Gastrocnemius medialis (tissue), 4 donors: ENCODE results near the gene MAP1LC3B2. TPM values are rescaled to one million over a fixed set of nuclear protein-coding genes. Genes with fewer than 3 reads are reported as not detected.

ENCODE experiments used
- ATAC-seq, 2 donors: fragments of 150-250 bp; one replicate each; pipeline ENCODE4 v1.9.1; 2016
- DNase-seq, 2 donors: peaks; one replicate each; pipeline ENCODE4 v3.0.0-alpha.2; 2019
- H3K27ac ChIP-seq, 4 donors: fragments of 200-600 bp; sonication (generic); 1 replicate in 1 of 4; 2 replicates in 3 of 4; pipeline ENCODE4 v1.5.1; 2016 to 2018; ENCODE audit warnings: mild to moderate bottlenecking in 2 of 4, moderate library complexity in 1 of 4
- H3K27me3 ChIP-seq, 3 donors: fragments of 200-600 bp; sonication (generic) in 2 of 3; 1 replicate in 1 of 3; 2 replicates in 2 of 3; pipeline versions ENCODE4 v1.5.1 to v1.6.0; 2016 to 2019; ENCODE audit warnings: mild to moderate bottlenecking in 1 of 3, moderate library complexity in 1 of 3
- H3K36me3 ChIP-seq, 2 donors: fragments of 200-600 bp; sonication (generic) in 1 of 2; one replicate each; pipeline ENCODE4 v1.5.1; 2017 to 2018
- H3K4me1 ChIP-seq, 2 donors: fragments of 200-600 bp; sonication (generic) in 1 of 2; one replicate each; pipeline ENCODE4 v1.5.1; 2016 to 2017; ENCODE audit warnings: mild to moderate bottlenecking in 2 of 2
- H3K4me3 ChIP-seq, 4 donors: fragments of 200-600 bp; sonication (generic) in 3 of 4; 1 replicate in 1 of 4; 2 replicates in 3 of 4; pipeline ENCODE4 v1.5.1; 2016 to 2019; ENCODE audit warnings: mild to moderate bottlenecking in 2 of 4
- H3K9me3 ChIP-seq, 3 donors: fragments of 200-600 bp; sonication (generic) in 2 of 3; 1 replicate in 1 of 3; 2 replicates in 2 of 3; pipeline ENCODE4 v1.5.1; 2016 to 2019
- CTCF ChIP-seq, 5 experiments: fragments of 450-650 bp in 3 of 5; fragments of 200-600 bp in 2 of 5; sonication (generic) in 2 of 5; IDR thresholded peaks in 4 of 5; conservative IDR thresholded peaks in 1 of 5; 1 replicate in 4 of 5; 2 replicates in 1 of 5; pipeline ENCODE4 v1.5.1; 2016 to 2019; ENCODE audit warnings: antibody characterized with exemption in 5 of 5, mild to moderate bottlenecking in 3 of 5, moderate library complexity in 3 of 5
- POLR2A ChIP-seq, 2 donors: fragments of 450-650 bp; IDR thresholded peaks; one replicate each; pipeline ENCODE4 v1.6.1; 2017; ENCODE audit warnings: antibody characterized with exemption in 2 of 2, mild to moderate bottlenecking in 2 of 2, moderate library complexity in 2 of 2
- in situ Hi-C, 4 donors: fragments of 200-750 bp; cut with MboI; loops; one replicate each; pipeline versions ENCODE4 v1.15.0 to v1.8.0; 2017; ENCODE audit warnings: low sequenced_read_pairs in 4 of 4
- intact Hi-C: fragments of 100-400 bp; cut with DNase I; formaldehyde crosslinking; loops from one replicate; pipeline ENCODE4 v1.15.1; 2023; ENCODE audit warnings: low total_unique reads
- total RNA-seq, 4 donors: library from RNA; depleted of rRNA; stranded (reverse); fragments of >200 nt; gene quantifications; one replicate each; pipeline versions ENCODE4 v1.1.0 to v1.2.3, GENCODE V29; 2016

Gene MAP1LC3B2
- 1 to 10 TPM in 3 of 4 donors, under 1 TPM in 1; 0.68 to 2.5 (median 1.4) TPM for total RNA-seq

- Histone ChIP-seq H3K4me1 (peaks cover 11 to 12% of the 10 kb centered on the region in 2 donors), H3K27ac (peak within 1 kb of the TSS; percentile 22 to 58 (median 42)), H3K36me3 (no peaks in the 10 kb centered on the region), H3K9me3 (no peaks in the 10 kb centered on the region), H3K4me3 (no peak within 1 kb of the TSS), H3K27me3 (no peaks in the 10 kb centered on the region)
- intact Hi-C loops = no loop called here
- TF ChIP-seq CTCF (IDR thresholded peaks at IDR 0.05 in 4 of 5, conservative IDR thresholded peaks at IDR 0.05 in 1 of 5) (no peak), POLR2A (IDR thresholded peaks at IDR 0.05) (no peak)
- DNase-seq (peak; percentile 31 to 46), ATAC-seq (peak in 1 of 2 donors; percentile 66)
- in situ Hi-C loops = no loop called here
Observed at GRCh38 chr12:116559162-116559935, at the start of gene MAP1LC3B2. MAP1LC3B2 (plus strand) TSS chr12:116559381; CDS start chr12:116575943, 16,562 bp downstream.

- ATAC-seq = no peak
- DNase-seq = no peak
- intact Hi-C loops = no loop called here
Observed at GRCh38 chr12:116513944-116514343, 45.2 kb upstream of the MAP1LC3B2 start.

GRCh38 chr12:116515684-116516083, 43.5 kb upstream of the MAP1LC3B2 start:
- Histone ChIP-seq H3K4me1 (no peaks in the 10 kb centered on the region), H3K27me3 (peaks cover 0 to 2% (median 0%) of the 10 kb centered on the region in 3 donors), H3K9me3 (no peaks in the 10 kb centered on the region), H3K36me3 (no peaks in the 10 kb centered on the region), H3K27ac (no peak overlapping the region), H3K4me3 (no peak overlapping the region)
- in situ Hi-C loops (no loop called here), intact Hi-C loops (no loop called here)
- ATAC-seq = no peak
- TF ChIP-seq CTCF (IDR thresholded peaks at IDR 0.05 in 4 of 5, conservative IDR thresholded peaks at IDR 0.05 in 1 of 5) (no peak), POLR2A (IDR thresholded peaks at IDR 0.05) (no peak)
- no peak for DNase-seq

More at GRCh38 chr12:116513944-116514343, 45.2 kb upstream of the MAP1LC3B2 start:
- H3K36me3 ChIP-seq = no peaks in the 10 kb centered on the region
- H3K4me1 ChIP-seq = no peaks in the 10 kb centered on the region
- H3K27ac ChIP-seq = no peak overlapping the region
- TF ChIP-seq POLR2A (IDR thresholded peaks at IDR 0.05) = no peak
- TF ChIP-seq CTCF (IDR thresholded peaks at IDR 0.05 in 4 of 5, conservative IDR thresholded peaks at IDR 0.05 in 1 of 5) = no peak
- H3K4me3 ChIP-seq = no peak overlapping the region
- H3K27me3 ChIP-seq = no peaks in the 10 kb centered on the region
- H3K9me3 ChIP-seq = no peaks in the 10 kb centered on the region
- in situ Hi-C loops = no loop called here

GRCh38 chr12:116516657-116517056, 42.5 kb upstream of the MAP1LC3B2 start:
- H3K27ac ChIP-seq = no peak overlapping the region
- no peak for TF ChIP-seq CTCF (IDR thresholded peaks at IDR 0.05 in 4 of 5, conservative IDR thresholded peaks at IDR 0.05 in 1 of 5)
- TF ChIP-seq POLR2A (IDR thresholded peaks at IDR 0.05) = no peak
- ATAC-seq = no peak
- no peaks in the 10 kb centered on the region for H3K4me1 ChIP-seq
- in situ Hi-C loops (no loop called here), intact Hi-C loops (no loop called here)
- DNase-seq = no peak
- H3K9me3 ChIP-seq = no peaks in the 10 kb centered on the region
- H3K4me3 ChIP-seq = no peak overlapping the region
- no peaks in the 10 kb centered on the region for H3K36me3 ChIP-seq
- H3K27me3 ChIP-seq = peaks cover 0 to 2% (median 0%) of the 10 kb centered on the region in 3 donors
